K562 (cell line): ENCODE results near the gene C1orf116. TPM values are rescaled to one million over a fixed set of nuclear protein-coding genes. Genes with fewer than 3 reads are reported as not detected.

Experiments used
- CEBPG ChIP-seq, 3 experiments: fragments of 200-800 bp in 1 of 3; sonication (Bioruptor generic) in 1 of 3; sonication (generic) in 1 of 3; formaldehyde crosslinking in 1 of 3; IDR thresholded peaks in 2 of 3; conservative IDR thresholded peaks in 1 of 3; 2 replicates each; pipeline versions ENCODE4 v1.6.1 to v1.8.0; 2016 to 2022; ENCODE audit warnings: missing compliant biosample characterization in 2 of 3, missing genetic modification characterization in 2 of 3, mild to moderate bottlenecking in 1 of 3, missing genetic modification reagents in 1 of 3
- COPS2 ChIP-seq: fragments of 450-650 bp; conservative IDR thresholded peaks from 2 replicates; pipeline ENCODE4 v1.6.1; 2016; ENCODE audit warnings: mild to moderate bottlenecking, moderate library complexity
- CTBP1 ChIP-seq: fragments of 450-650 bp; IDR thresholded peaks from 2 replicates; pipeline ENCODE4 v1.6.1; 2016; ENCODE audit warnings: borderline replicate concordance
- FOSL1 ChIP-seq: fragments of 200-800 bp; sonication (Bioruptor generic); conservative IDR thresholded peaks from 2 replicates; pipeline ENCODE4 v1.6.1; 2016; ENCODE audit warnings: missing genetic modification characterization, missing compliant biosample characterization
- HMGN3 ChIP-seq: IDR thresholded peaks from 2 replicates; pipeline ENCODE4 v1.6.1; 2011; ENCODE audit warnings: borderline replicate concordance, low read depth, mild to moderate bottlenecking, mixed read lengths, low read length; ENCODE audit not compliant: insufficient read length; ENCODE audit errors: extremely low read depth
- HSF4 ChIP-seq: fragments of 250-450 bp; sonication (Bioruptor Pico); IDR thresholded peaks from 2 replicates; pipeline ENCODE4 v2.1.2; 2022; ENCODE audit warnings: mild to moderate bottlenecking, moderate library complexity, borderline replicate concordance
- KAT2B ChIP-seq: IDR thresholded peaks from one replicate; pipeline ENCODE4 v1.6.1; 2012; ENCODE audit warnings: low read depth, mild to moderate bottlenecking, control low read depth, inconsistent platforms, low read length, moderate library complexity
- PHF8 ChIP-seq: fragments of 200-600 bp; sonication (generic); IDR thresholded peaks from 2 replicates; pipeline ENCODE4 v1.6.1; 2012; ENCODE audit warnings: mixed run types, mild to moderate bottlenecking, inconsistent platforms, low read length, moderate library complexity, borderline replicate concordance
- RBFOX2 ChIP-seq: fragments of 200-400 bp; formaldehyde crosslinking; IDR thresholded peaks from 2 replicates; pipeline ENCODE4 v1.6.1; 2017; ENCODE audit warnings: low read depth, mild to moderate bottlenecking, low read length, moderate library complexity
- SAP30 ChIP-seq: fragments of 200-600 bp; sonication (generic); IDR thresholded peaks from 2 replicates; pipeline ENCODE4 v1.6.1; 2012; ENCODE audit warnings: borderline replicate concordance, low read depth, mild to moderate bottlenecking, moderate library complexity, low read length, control low read depth, inconsistent platforms; ENCODE audit not compliant: insufficient read depth, poor library complexity, severe bottlenecking
- SIRT6 ChIP-seq: IDR thresholded peaks from one replicate; pipeline ENCODE4 v1.6.1; 2012; ENCODE audit warnings: low read depth, mild to moderate bottlenecking, control low read depth, inconsistent platforms, low read length, moderate library complexity
- ZC3H4 ChIP-seq: sonication (generic); formaldehyde crosslinking; IDR thresholded peaks from 2 replicates; pipeline ENCODE4 v1.9.0; 2021; ENCODE audit warnings: missing genetic modification reagents, borderline replicate concordance
- ZNF121 ChIP-seq: sonication (generic); formaldehyde crosslinking; conservative IDR thresholded peaks from 2 replicates; pipeline ENCODE4 v1.8.0; 2022; ENCODE audit warnings: missing genetic modification reagents
- ZNF354B ChIP-seq: fragments of 250-450 bp; sonication (Bioruptor Pico); IDR thresholded peaks from 2 replicates; pipeline ENCODE4 v1.4.0; 2020
- ZNF584 ChIP-seq: fragments of 200-800 bp; sonication (Bioruptor generic); IDR thresholded peaks from 2 replicates; pipeline ENCODE4 v1.6.1; 2016; ENCODE audit warnings: low read depth, mild to moderate bottlenecking, missing genetic modification characterization, missing compliant biosample characterization
- ZNF766 ChIP-seq: fragments of 200-800 bp; sonication (Bioruptor generic); conservative IDR thresholded peaks from 2 replicates; pipeline ENCODE4 v1.6.1; 2016; ENCODE audit warnings: missing genetic modification characterization, missing compliant biosample characterization
- polyA plus RNA-seq, 8 experiments: library from polyadenylated mRNA; depleted of rRNA in 4 of 8; stranded (reverse) in 5 of 8; unstranded in 3 of 8; fragments of >200 nt; fragmentation: Nextera tagmentation in 2 of 8; fragmentation: Illumina TruSeq in 1 of 8; extraction: Ambion mirVana in 2 of 8; extraction: Trizol in 1 of 8; gene quantifications; 2 replicates each; pipeline versions ENCODE4 v1.2.1 to v1.2.3, GENCODE V29; 2011 to 2014; ENCODE audit warnings: inconsistent platforms in 1 of 8, missing spikeins in 1 of 8
- total RNA-seq, 7 experiments: library from RNA; depleted of rRNA in 6 of 7; stranded (reverse); fragments of >200 nt in 6 of 7; fragmentation: Illumina TruSeq in 2 of 7; extraction: Trizol in 2 of 7; gene quantifications; 2 replicates each; pipeline versions ENCODE4 v1.2.1 to v1.2.3, GENCODE V29; 2011 to 2021; ENCODE audit warnings: low replicate concordance in 1 of 7
- TF ChIP-seq, protein P1 (sequence below): fragments of 450-650 bp; IDR thresholded peaks from 2 replicates; pipeline ENCODE4 v1.6.1; 2017; ENCODE audit warnings: antibody characterized with exemption, mild to moderate bottlenecking
- TF ChIP-seq, protein P2 (sequence below): sonication (generic); formaldehyde crosslinking; IDR thresholded peaks from 2 replicates; pipeline ENCODE4 v1.8.1; 2023; ENCODE audit warnings: mild to moderate bottlenecking, missing genetic modification reagents
- TF ChIP-seq, protein P3 (sequence below): fragments of 450-650 bp; conservative IDR thresholded peaks from 2 replicates; pipeline ENCODE4 v1.6.1; 2016; ENCODE audit warnings: missing genetic modification characterization, low read depth, mild to moderate bottlenecking, control low read depth, missing compliant biosample characterization

Gene C1orf116
- total and polyA plus RNA-seq, 9 of the 15 experiments (the other 6 are each of a cell fraction or from before 2014, with no cell fraction given): 0.62 to 3.0 (median 0.95) TPM

DNA sequence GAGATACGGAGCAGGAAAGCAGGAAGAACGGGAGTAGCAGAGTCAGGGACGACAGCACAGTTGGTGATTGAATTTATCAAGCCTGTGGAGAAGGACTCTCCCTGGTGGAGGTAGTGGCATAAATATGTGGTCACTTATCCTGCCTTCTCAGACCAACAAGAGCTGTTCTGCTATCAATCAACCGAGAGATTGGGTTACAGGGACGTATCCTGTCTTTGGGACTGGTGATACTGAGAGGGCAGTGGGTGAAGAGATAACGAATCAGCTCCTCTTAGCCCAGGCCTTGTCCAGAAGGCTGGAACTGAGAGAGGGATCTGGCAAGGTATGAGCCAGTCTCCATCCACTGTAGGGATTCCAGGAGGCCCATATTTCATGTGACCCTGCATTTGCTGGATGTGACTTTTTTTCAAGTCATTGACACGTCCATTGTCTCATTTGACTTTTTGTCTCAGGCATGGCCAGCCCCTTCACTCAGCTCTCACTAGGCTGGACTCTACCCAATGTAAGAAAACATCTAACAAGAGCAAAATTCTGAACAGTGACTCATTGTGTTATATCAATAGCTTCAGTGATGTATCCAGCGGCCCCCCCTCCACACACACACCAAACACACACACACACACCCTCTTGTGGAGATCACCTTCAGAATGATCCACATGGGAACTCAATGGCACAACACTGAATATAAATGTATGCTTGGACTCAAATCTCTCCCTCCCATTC is 11.3 kb downstream of the C1orf116 start (continued):
- TF ChIP-seq, protein P1, sequence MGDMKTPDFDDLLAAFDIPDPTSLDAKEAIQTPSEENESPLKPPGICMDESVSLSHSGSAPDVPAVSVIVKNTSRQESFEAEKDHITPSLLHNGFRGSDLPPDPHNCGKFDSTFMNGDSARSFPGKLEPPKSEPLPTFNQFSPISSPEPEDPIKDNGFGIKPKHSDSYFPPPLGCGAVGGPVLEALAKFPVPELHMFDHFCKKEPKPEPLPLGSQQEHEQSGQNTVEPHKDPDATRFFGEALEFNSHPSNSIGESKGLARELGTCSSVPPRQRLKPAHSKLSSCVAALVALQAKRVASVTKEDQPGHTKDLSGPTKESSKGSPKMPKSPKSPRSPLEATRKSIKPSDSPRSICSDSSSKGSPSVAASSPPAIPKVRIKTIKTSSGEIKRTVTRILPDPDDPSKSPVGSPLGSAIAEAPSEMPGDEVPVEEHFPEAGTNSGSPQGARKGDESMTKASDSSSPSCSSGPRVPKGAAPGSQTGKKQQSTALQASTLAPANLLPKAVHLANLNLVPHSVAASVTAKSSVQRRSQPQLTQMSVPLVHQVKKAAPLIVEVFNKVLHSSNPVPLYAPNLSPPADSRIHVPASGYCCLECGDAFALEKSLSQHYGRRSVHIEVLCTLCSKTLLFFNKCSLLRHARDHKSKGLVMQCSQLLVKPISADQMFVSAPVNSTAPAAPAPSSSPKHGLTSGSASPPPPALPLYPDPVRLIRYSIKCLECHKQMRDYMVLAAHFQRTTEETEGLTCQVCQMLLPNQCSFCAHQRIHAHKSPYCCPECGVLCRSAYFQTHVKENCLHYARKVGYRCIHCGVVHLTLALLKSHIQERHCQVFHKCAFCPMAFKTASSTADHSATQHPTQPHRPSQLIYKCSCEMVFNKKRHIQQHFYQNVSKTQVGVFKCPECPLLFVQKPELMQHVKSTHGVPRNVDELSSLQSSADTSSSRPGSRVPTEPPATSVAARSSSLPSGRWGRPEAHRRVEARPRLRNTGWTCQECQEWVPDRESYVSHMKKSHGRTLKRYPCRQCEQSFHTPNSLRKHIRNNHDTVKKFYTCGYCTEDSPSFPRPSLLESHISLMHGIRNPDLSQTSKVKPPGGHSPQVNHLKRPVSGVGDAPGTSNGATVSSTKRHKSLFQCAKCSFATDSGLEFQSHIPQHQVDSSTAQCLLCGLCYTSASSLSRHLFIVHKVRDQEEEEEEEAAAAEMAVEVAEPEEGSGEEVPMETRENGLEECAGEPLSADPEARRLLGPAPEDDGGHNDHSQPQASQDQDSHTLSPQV: peak; percentile 94
- TF ChIP-seq, protein P2, sequence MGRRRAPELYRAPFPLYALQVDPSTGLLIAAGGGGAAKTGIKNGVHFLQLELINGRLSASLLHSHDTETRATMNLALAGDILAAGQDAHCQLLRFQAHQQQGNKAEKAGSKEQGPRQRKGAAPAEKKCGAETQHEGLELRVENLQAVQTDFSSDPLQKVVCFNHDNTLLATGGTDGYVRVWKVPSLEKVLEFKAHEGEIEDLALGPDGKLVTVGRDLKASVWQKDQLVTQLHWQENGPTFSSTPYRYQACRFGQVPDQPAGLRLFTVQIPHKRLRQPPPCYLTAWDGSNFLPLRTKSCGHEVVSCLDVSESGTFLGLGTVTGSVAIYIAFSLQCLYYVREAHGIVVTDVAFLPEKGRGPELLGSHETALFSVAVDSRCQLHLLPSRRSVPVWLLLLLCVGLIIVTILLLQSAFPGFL: no peak
- no peak for TF ChIP-seq CEBPG (CRISPR knock-in tag; IDR thresholded peaks at IDR 0.05)
- no peak for TF ChIP-seq CEBPG (tag; conservative IDR thresholded peaks at IDR 0.05 in 1 of 2, IDR thresholded peaks at IDR 0.05 in 1 of 2)
- TF ChIP-seq ZC3H4: no peak
- peak; percentile 65; the same call in 1 of the 2 replicates for TF ChIP-seq ZNF584 (CRISPR knock-in tag)
- TF ChIP-seq SIRT6: no peak
- TF ChIP-seq KAT2B: no peak
- TF ChIP-seq HMGN3: peak; percentile 97
- no peak for TF ChIP-seq ZNF121 (CRISPR knock-in tag)
- TF ChIP-seq CTBP1: peak; percentile 97
- peak; percentile 87 for TF ChIP-seq FOSL1 (tag)
- TF ChIP-seq ZNF766 (CRISPR knock-in tag): peak; percentile 90
- peak; percentile 89; the same call in 1 of the 2 replicates for TF ChIP-seq HSF4 (CRISPR knock-in tag)
- TF ChIP-seq, protein P3, sequence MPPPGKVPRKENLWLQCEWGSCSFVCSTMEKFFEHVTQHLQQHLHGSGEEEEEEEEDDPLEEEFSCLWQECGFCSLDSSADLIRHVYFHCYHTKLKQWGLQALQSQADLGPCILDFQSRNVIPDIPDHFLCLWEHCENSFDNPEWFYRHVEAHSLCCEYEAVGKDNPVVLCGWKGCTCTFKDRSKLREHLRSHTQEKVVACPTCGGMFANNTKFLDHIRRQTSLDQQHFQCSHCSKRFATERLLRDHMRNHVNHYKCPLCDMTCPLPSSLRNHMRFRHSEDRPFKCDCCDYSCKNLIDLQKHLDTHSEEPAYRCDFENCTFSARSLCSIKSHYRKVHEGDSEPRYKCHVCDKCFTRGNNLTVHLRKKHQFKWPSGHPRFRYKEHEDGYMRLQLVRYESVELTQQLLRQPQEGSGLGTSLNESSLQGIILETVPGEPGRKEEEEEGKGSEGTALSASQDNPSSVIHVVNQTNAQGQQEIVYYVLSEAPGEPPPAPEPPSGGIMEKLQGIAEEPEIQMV (tag): 0 out of 2 replicates have a peak, but pooled peaks have one; percentile 7
- TF ChIP-seq ZNF354B (CRISPR knock-in tag): peak; percentile 41; the same call in 1 of the 2 replicates
- no peak for TF ChIP-seq SAP30
- no peak for TF ChIP-seq COPS2
- TF ChIP-seq RBFOX2: no peak
- TF ChIP-seq PHF8: no peak
